ENCODE results near the gene COL7A1.
"Not testable (repeated sequence)": the region's sequence is repeated elsewhere in the genome, so short reads cannot be mapped to it uniquely, and the experiment has no call there.

The COL7A1 gene

DNA sequence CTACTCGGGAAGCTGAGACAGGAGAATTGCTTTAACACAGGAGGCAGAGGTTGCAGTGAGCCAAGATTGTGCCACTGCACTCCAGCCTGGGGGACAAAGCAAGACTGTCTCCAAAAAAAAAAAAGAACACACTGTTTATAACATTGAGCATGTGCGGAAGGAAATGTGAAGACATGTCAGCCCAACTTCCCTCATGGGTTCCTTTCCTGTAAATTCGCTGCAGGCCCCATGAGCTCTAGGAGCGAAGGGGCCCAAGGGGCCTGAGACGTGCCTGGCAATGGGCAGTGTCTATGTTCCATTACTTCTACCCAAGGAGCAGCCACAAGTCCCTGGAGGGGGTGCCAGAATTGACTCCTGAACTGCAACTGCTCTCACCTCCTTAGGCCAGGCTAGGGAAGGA is 41.8 kb downstream of the COL7A1 start:
- no peaks in the 10 kb centered on the region for H3K9me3 ChIP-seq (ENCODE audit: severe bottlenecking)
- no peak overlapping the region for H3K27ac ChIP-seq (ENCODE audit: poor library complexity, severe bottlenecking)
- DNase-seq (ENCODE audit: low spot score) = peak; percentile 11
- no peak for ATAC-seq (ENCODE audit: low read depth)
- H3K4me1 ChIP-seq (ENCODE audit: insufficient read depth, poor library complexity, severe bottlenecking) = peaks cover 5% of the 10 kb centered on the region
- no peak overlapping the region for H3K4me3 ChIP-seq (ENCODE audit: severe bottlenecking)
- H3K27me3 ChIP-seq (ENCODE audit: insufficient read depth, poor library complexity, severe bottlenecking) = no peaks in the 10 kb centered on the region
- TF ChIP-seq, protein P1, sequence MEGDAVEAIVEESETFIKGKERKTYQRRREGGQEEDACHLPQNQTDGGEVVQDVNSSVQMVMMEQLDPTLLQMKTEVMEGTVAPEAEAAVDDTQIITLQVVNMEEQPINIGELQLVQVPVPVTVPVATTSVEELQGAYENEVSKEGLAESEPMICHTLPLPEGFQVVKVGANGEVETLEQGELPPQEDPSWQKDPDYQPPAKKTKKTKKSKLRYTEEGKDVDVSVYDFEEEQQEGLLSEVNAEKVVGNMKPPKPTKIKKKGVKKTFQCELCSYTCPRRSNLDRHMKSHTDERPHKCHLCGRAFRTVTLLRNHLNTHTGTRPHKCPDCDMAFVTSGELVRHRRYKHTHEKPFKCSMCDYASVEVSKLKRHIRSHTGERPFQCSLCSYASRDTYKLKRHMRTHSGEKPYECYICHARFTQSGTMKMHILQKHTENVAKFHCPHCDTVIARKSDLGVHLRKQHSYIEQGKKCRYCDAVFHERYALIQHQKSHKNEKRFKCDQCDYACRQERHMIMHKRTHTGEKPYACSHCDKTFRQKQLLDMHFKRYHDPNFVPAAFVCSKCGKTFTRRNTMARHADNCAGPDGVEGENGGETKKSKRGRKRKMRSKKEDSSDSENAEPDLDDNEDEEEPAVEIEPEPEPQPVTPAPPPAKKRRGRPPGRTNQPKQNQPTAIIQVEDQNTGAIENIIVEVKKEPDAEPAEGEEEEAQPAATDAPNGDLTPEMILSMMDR (IDR thresholded peaks at IDR 0.05; ENCODE audit: poor library complexity, severe bottlenecking) = no peak
- peaks cover 38% of the 10 kb centered on the region for H3K36me3 ChIP-seq (ENCODE audit: low read depth)

DNA sequence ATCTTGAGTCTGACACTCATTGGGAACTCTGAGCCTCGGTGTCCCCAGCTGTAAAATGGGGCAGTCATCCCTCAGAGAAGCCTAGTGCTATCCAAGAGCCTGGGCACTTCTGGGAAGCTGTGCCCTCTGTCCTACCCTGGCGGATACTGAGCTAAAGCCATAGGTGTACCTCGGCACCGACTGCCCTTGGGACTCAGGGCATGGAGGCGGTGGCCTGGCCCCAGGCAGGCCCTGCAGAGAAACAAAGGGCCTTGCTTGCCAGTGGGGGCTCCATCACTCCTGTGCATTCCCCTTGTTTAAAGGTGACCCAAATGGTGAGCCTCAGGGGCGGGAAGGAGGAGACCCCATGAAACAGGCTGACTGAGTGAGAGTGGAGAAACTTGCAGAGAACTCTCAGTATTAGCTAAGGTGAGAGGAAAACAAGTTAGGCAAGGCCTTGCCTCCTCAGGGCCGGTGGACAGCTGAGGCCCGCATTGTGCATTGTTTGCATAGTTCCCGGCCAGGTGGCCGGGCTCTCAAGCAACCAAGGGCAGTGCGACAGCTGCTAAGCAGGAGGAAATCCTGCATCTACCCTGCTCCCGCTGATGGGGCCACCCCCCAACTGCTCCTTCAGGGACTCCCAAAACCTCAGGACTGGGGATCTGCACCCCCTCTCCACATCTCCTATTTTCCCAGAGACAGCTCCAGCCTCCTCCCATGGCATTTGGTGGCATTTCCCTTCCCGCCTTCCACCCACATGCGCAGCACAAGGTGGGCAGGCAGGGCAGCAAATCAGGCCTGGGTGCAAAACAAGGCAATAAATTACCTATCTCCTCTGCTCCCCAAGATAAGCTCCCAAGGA is 42.8 kb downstream of the COL7A1 start:
- Histone ChIP-seq H3K27ac (ENCODE audit: poor library complexity, severe bottlenecking) (no peak overlapping the region), H3K36me3 (ENCODE audit: low read depth) (peaks cover 48% of the 10 kb centered on the region), H3K4me3 (ENCODE audit: severe bottlenecking) (no peak overlapping the region), H3K9me3 (ENCODE audit: severe bottlenecking) (no peaks in the 10 kb centered on the region), H3K4me1 (ENCODE audit: insufficient read depth, poor library complexity, severe bottlenecking) (no peaks in the 10 kb centered on the region), H3K27me3 (ENCODE audit: insufficient read depth, poor library complexity, severe bottlenecking) (no peaks in the 10 kb centered on the region)
- no peak for DNase-seq (ENCODE audit: low spot score)
- ATAC-seq (ENCODE audit: low read depth) = no peak
- TF ChIP-seq, protein P1 (IDR thresholded peaks at IDR 0.05; ENCODE audit: poor library complexity, severe bottlenecking) = no peak

DNA sequence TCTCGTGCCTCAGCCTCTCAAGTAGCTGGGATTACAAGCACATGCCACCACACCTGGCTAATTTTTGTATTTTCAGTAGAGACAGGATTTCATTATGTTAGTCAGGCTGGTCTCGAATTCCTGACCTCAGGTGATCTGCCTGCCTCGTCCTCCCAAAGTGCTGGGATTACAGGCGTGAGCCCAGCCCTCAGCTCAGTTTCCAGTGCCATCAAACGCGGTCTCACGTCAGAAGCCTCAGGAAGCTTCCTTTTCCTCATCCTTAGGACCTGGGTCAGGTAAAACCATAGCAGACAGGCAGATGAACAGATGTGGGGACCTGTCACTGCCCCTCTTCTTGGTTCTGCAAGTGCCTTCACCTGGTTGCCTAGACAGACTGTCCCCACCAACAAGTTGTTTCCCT is 43.5 kb downstream of the COL7A1 start:
- H3K9me3 ChIP-seq (ENCODE audit: severe bottlenecking); H3K27me3 ChIP-seq (ENCODE audit: insufficient read depth, poor library complexity, severe bottlenecking); ATAC-seq (ENCODE audit: low read depth); H3K4me1 ChIP-seq (ENCODE audit: insufficient read depth, poor library complexity, severe bottlenecking); H3K4me3 ChIP-seq (ENCODE audit: severe bottlenecking); H3K27ac ChIP-seq (ENCODE audit: poor library complexity, severe bottlenecking): not testable (repeated sequence)
- DNase-seq (ENCODE audit: low spot score) = peak; percentile 9
- peaks cover 55% of the 10 kb centered on the region for H3K36me3 ChIP-seq (ENCODE audit: low read depth)

DNA sequence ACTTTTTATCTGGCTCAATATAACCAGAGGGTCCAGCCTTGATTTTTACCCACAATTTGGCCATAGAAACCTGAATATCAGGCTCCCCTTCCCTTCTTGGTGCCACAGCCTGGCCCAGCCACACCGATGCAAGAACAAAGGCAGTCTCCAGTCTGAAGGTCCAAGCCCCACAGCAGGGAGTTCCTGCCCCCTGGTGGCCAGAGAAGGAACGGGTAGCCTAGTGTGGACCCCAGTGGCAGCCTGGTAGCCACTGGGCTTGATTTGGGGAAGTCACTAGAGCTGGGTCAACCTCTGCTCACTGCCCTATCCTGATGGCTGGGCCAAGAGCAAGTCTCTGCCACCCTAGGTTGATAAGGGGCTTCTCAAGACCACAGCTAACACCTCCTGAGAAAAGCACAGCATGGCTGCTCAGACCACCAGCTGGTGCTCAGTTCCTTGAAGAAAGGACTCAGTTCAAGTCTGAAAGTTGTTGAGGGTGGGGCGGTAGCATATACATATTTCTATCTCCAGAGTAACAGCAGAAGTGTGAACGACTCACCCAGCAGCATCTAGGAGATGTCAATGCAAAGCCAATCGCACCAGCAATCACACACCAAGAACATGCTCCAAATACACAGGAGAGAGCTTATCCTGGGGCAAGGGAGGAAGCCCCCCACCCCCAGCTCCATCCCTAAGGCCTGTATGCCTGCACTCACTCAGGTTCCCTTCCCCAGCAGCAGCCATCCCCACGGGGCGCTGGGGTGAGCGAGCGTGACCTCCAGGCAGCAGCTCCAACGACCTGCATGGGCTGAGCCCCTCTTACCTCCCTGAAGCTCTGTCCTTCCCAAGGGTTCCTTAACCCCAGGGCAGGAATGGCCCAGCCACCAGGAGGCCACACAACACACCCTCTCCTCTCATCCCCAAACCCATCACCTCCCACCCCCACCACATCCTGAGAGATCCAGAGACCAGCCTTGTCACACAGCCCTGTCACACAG is 46.1 kb downstream of the COL7A1 start:
- no peaks in the 10 kb centered on the region for H3K9me3 ChIP-seq (ENCODE audit: severe bottlenecking)
- no peaks in the 10 kb centered on the region for H3K27me3 ChIP-seq (ENCODE audit: insufficient read depth, poor library complexity, severe bottlenecking)
- ATAC-seq (ENCODE audit: low read depth) (peak; percentile 77), DNase-seq (ENCODE audit: low spot score) (peak; percentile 62)
- TF ChIP-seq, protein P1 (IDR thresholded peaks at IDR 0.05; ENCODE audit: poor library complexity, severe bottlenecking) = peak; percentile 84
- no peak overlapping the region for H3K4me3 ChIP-seq (ENCODE audit: severe bottlenecking)
- H3K4me1 ChIP-seq (ENCODE audit: insufficient read depth, poor library complexity, severe bottlenecking) = no peaks in the 10 kb centered on the region
- no peak overlapping the region for H3K27ac ChIP-seq (ENCODE audit: poor library complexity, severe bottlenecking)
- H3K36me3 ChIP-seq (ENCODE audit: low read depth) = peaks cover 72% of the 10 kb centered on the region

DNA sequence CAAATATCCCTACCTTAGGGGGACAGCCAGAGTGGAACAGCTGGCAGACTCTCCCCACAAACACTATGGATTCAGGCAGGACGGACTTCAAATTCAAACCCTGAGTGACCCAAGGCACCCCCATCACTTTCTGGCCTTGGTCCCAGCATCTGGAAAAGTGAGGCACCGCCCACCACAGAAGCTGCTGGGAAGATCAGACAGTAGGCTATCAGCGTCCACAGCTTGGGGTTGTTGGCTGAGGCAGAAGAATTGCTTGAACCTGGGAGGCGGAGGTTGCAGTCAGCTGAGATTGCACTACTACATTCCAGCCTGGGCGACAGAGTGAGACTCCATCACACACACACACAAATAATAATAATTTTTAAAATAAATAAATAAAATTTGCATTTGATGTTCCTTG is 47.0 kb downstream of the COL7A1 start:
- Histone ChIP-seq H3K4me1 (ENCODE audit: insufficient read depth, poor library complexity, severe bottlenecking) (no peaks in the 10 kb centered on the region), H3K27me3 (ENCODE audit: insufficient read depth, poor library complexity, severe bottlenecking) (no peaks in the 10 kb centered on the region), H3K9me3 (ENCODE audit: severe bottlenecking) (no peaks in the 10 kb centered on the region), H3K36me3 (ENCODE audit: low read depth) (peaks cover 69% of the 10 kb centered on the region), H3K27ac (ENCODE audit: poor library complexity, severe bottlenecking) (no peak overlapping the region), H3K4me3 (ENCODE audit: severe bottlenecking) (no peak overlapping the region)
- ATAC-seq (ENCODE audit: low read depth) (no peak), DNase-seq (ENCODE audit: low spot score) (no peak)
- TF ChIP-seq, protein P1 (IDR thresholded peaks at IDR 0.05; ENCODE audit: poor library complexity, severe bottlenecking) = no peak
